ENCODE data around the gene TMEM260. TPM values are rescaled to one million over a fixed set of nuclear protein-coding genes. Genes with fewer than 3 reads are reported as not detected.

TMEM260 gene
- total RNA-seq: 10 to 100 TPM in 2 of 4 donors, 1 to 10 TPM in 2; 8.7 to 17.2 (median 10.9) TPM

GRCh38 chr14:56579345-56580220 lies at the start of gene TMEM260:
TSS of gene TMEM260 (plus strand) at chr14:56579798. CDS start at chr14:56579915, 117 bp downstream.
- peak; percentile 77 to 94 (median 90) for TF ChIP-seq CTCF (IDR thresholded peaks at IDR 0.05)
- TF ChIP-seq POLR2A (IDR thresholded peaks at IDR 0.05): peak in 2 of 4 donors; percentile 48 to 78
- Histone ChIP-seq H3K4me1 (peaks cover 12 to 38% (median 14%) of the 10 kb centered on the region in 3 donors), H3K9me3 (no peaks in the 10 kb centered on the region), H3K27me3 (no peaks in the 10 kb centered on the region), H3K4me3 (peak within 1 kb of the TSS; percentile 67 to 100 (median 88)), H3K36me3 (no peaks in the 10 kb centered on the region), H3K27ac (peak within 1 kb of the TSS; percentile 83 to 95 (median 90))
- intact Hi-C loops (cut with DNase I): no loop called here
- peak; percentile 33 for DNase-seq
- WGBS, 2 donors: 0 to 1% methylated on average over 24 to 37 of the region's 60 CpGs

- Histone ChIP-seq H3K36me3 (no peaks in the 10 kb centered on the region), H3K27ac (no peak overlapping the region), H3K9me3 (no peaks in the 10 kb centered on the region), H3K4me3 (no peak overlapping the region), H3K27me3 (peaks cover 0 to 6% (median 0%) of the 10 kb centered on the region in 4 donors), H3K4me1 (no peaks in the 10 kb centered on the region)
- TF ChIP-seq POLR2A (IDR thresholded peaks at IDR 0.05) (no peak), CTCF (IDR thresholded peaks at IDR 0.05) (no peak)
- 85 to 89% methylated on average over 7 of the region's 7 CpGs for WGBS, 2 donors
- DNase-seq: no peak
- intact Hi-C loops (cut with DNase I): no loop called here
Observed at GRCh38 chr14:56532546-56532945, 47.1 kb upstream of the TMEM260 start.

DNA sequence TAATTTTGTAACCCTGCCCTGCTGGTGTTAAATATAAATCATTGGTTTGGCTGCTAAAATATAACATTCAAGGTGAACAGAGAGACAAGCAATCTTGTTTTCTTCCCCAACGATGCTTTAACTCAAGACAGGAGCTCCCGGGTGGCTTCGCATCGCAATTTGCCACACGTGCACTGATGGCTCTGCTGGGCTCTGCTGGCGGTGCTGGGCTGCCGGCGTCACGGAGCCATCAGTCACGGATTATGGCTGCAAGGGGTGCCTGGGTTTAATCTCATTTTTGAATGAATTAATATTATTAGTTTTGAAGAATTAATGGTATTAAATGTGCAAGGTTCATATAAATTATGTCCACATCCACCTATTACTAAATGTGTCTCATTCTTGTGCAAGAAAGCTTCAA lies 44.9 kb upstream of the TMEM260 start:
- no peaks in the 10 kb centered on the region for H3K4me1 ChIP-seq
- no peak for TF ChIP-seq POLR2A (IDR thresholded peaks at IDR 0.05)
- TF ChIP-seq CTCF (IDR thresholded peaks at IDR 0.05): no peak

DNA sequence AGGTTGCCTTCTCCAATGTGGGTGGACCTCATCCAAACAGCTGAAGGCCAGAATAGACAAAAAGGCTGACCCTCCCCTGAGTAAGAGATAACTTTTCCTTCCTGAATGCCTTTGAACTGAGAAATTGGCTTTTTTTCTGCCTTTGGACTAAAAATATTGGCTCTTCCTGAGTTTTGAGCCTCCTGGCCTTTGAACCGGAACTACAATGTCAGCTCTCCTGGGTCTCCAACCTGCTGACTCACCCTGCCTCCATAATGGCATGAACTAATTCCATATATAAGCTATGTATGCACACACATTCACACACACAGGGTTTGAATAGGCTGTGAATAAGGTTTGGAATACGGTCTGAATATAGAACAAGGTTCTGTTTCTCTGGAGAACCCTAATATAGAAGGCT lies 39.7 kb upstream of the TMEM260 start:
- WGBS, 2 donors: 93 to 100% methylated on average over 2 of the region's 2 CpGs
- no peaks in the 10 kb centered on the region for H3K36me3 ChIP-seq
- H3K27ac ChIP-seq: no peak overlapping the region
- no peaks in the 10 kb centered on the region for H3K27me3 ChIP-seq
- intact Hi-C loops (cut with DNase I): no loop called here
- no peaks in the 10 kb centered on the region for H3K4me1 ChIP-seq
- H3K9me3 ChIP-seq: no peaks in the 10 kb centered on the region
- no peak for DNase-seq
- no peak for TF ChIP-seq POLR2A (IDR thresholded peaks at IDR 0.05)
- H3K4me3 ChIP-seq: no peak overlapping the region

More for the DNA sequence above, 44.9 kb upstream of the TMEM260 start:
- Histone ChIP-seq H3K27me3 (peaks cover 0 to 6% (median 0%) of the 10 kb centered on the region in 4 donors), H3K4me3 (no peak overlapping the region), H3K27ac (no peak overlapping the region), H3K9me3 (no peaks in the 10 kb centered on the region), H3K36me3 (no peaks in the 10 kb centered on the region)
- 87 to 90% methylated on average over 10 of the region's 10 CpGs for WGBS, 2 donors
- intact Hi-C loops (cut with DNase I): no loop called here
- no peak for DNase-seq

DNA sequence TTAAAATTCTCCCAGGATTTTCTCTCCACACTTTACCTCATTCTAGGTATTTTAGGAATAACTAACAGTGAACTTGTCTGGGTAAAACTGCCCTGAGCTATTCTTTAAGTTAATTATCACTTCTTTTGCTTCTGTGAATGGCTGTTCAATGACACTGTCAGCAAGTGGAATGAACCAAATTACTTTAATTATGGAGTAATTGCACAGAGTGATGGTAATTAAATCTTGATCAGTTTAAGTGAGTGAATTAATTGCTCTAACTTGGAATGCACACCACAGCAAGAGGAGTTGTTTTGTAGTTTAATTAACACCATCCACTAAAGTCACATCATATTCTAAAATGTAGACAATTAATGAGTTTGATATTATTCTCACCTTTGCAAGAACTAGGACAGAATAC lies 36.2 kb upstream of the TMEM260 start:
- no peak overlapping the region for H3K4me3 ChIP-seq
- no peaks in the 10 kb centered on the region for H3K4me1 ChIP-seq
- H3K27me3 ChIP-seq: no peaks in the 10 kb centered on the region
- DNase-seq: no peak
- H3K27ac ChIP-seq: no peak overlapping the region
- TF ChIP-seq POLR2A (IDR thresholded peaks at IDR 0.05) (no peak), CTCF (IDR thresholded peaks at IDR 0.05) (no peak)
- intact Hi-C loops (cut with DNase I): no loop called here
- H3K36me3 ChIP-seq: no peaks in the 10 kb centered on the region
- H3K9me3 ChIP-seq: no peaks in the 10 kb centered on the region

Data from esophagus squamous epithelium (tissue), 5 donors.